ENCODE measurements around the gene FHIT.

- TF ChIP-seq CTCF (IDR thresholded peaks at IDR 0.05 in 4 of 5, conservative IDR thresholded peaks at IDR 0.05 in 1 of 5), result no peak
- TF ChIP-seq POLR2A (IDR thresholded peaks at IDR 0.05), result no peak
Measured at GRCh38 chr3:60989626-60990441, 261.4 kb downstream of the FHIT start.
